OCI-LY3 (cell line): ENCODE measurements around the gene C8B.

ENCODE experiments used
- CTCF ChIP-seq: fragments of 200-600, 300-600 bp; sonication (generic); IDR thresholded peaks from 2 replicates; pipeline ENCODE4 v1.5.1; 2014; ENCODE audit warnings: antibody characterized with exemption, low read length, low read depth
- EZH2phosphoT487 ChIP-seq: fragments of 200-600 bp; shearing (Covaris generic); IDR thresholded peaks from 2 replicates; pipeline ENCODE4 v1.6.1; 2018; ENCODE audit warnings: antibody characterized with exemption, mixed run types, low read depth

DNA sequence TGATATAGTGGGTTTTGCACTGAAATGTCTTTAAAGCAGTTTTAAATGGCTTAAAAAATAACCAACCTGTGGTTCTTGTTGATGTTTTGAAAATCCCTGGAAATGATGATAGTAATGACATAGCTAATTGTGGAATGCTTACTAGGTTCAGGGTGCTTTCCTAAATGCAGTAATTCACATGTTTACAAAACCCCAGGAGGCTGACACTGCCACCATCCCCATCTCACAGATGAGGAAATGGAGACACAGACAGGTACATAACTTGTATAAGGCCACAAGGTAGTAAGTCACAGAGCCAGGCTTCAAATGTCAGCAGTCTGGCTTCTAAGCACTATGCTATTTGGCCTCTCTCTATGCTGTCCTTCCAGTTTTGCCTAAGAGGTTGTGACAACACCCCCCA is 40.6 kb downstream of the C8B start:
- no peak for TF ChIP-seq CTCF
- TF ChIP-seq EZH2phosphoT487 = no peak
